Aorta (tissue), 4 donors: ENCODE results near the gene RNF135. TPM values are rescaled to one million over a fixed set of nuclear protein-coding genes. Genes with fewer than 3 reads are reported as not detected.

Source experiments
- polyA plus RNA-seq, 2 donors: library from polyadenylated mRNA; stranded (reverse); fragments of 200-250 nt; gene quantifications; one replicate each; pipeline ENCODE4 v1.2.3, GENCODE V29; 2013
- total RNA-seq, 2 donors: library from RNA; stranded (reverse); fragmentation: NEBNext Ultra II Directional; extraction: Animal tissue kit (Norgen Biotek cat#: 25700); gene quantifications; one replicate each; pipeline ENCODE4 v1.2.1, GENCODE V29; 2021
- donor health status: healthy with polysubstance abuse.
- donor health status: Bipolar disorder and iron deficiency.
- donor health status: DM: no; HTN: no; CAD: no.
- donor health status: DM: yes; HTN: yes; CAD: no.

Gene RNF135
- total and polyA plus RNA-seq, 4 donors: 16.6 to 32.4 (median 17.8) TPM

Other genes starting within 250 kb of the RNF135 start
- 10 to 100 TPM; 11.3 to 19.0 TPM for gene CRLF3, start 146.3 kb upstream of the RNF135 start, total RNA-seq
- gene CRLF3, start 146.3 kb upstream of the RNF135 start, polyA plus RNA-seq: 1 to 10 TPM; 4.3 to 6.5 TPM
- gene ATAD5, start 139.1 kb upstream of the RNF135 start, total RNA-seq: 1 to 10 TPM; 1.2 to 1.6 TPM
- gene ATAD5, start 139.1 kb upstream of the RNF135 start, polyA plus RNA-seq: under 1 TPM in 1 of 2 donors, not detected in 1; 0.28 TPM
- gene TEFM, start 64.8 kb upstream of the RNF135 start, total RNA-seq: 10 to 100 TPM; 11.9 to 15.8 TPM
- gene TEFM, start 64.8 kb upstream of the RNF135 start, polyA plus RNA-seq: 10 to 100 TPM; 11.4 to 13.2 TPM
- 10 to 100 TPM; 21.9 to 44.6 TPM for gene ADAP2, start 49.1 kb upstream of the RNF135 start, total RNA-seq
- gene ADAP2, start 49.1 kb upstream of the RNF135 start, polyA plus RNA-seq: 10 to 100 TPM in 1 of 2 donors, 1 to 10 TPM in 1; 3.8 to 11.6 TPM
- gene NF1, start 123.9 kb downstream of the RNF135 start, total RNA-seq: 10 to 100 TPM; 74.5 to 93.9 TPM
- 10 to 100 TPM in 1 of 2 donors, 1 to 10 TPM in 1; 4.1 to 15.5 TPM for gene NF1, start 123.9 kb downstream of the RNF135 start, polyA plus RNA-seq